Measurements from ENCODE around the gene SYTL2. TPM values are rescaled to one million over a fixed set of nuclear protein-coding genes. Genes with fewer than 3 reads are reported as not detected.
"Not testable (repeated sequence)": the region's sequence is repeated elsewhere in the genome, so short reads cannot be mapped to it uniquely, and the experiment has no call there.

The SYTL2 gene
- total RNA-seq, 1 experiment from 2014 or later: 2.1 TPM

DNA sequence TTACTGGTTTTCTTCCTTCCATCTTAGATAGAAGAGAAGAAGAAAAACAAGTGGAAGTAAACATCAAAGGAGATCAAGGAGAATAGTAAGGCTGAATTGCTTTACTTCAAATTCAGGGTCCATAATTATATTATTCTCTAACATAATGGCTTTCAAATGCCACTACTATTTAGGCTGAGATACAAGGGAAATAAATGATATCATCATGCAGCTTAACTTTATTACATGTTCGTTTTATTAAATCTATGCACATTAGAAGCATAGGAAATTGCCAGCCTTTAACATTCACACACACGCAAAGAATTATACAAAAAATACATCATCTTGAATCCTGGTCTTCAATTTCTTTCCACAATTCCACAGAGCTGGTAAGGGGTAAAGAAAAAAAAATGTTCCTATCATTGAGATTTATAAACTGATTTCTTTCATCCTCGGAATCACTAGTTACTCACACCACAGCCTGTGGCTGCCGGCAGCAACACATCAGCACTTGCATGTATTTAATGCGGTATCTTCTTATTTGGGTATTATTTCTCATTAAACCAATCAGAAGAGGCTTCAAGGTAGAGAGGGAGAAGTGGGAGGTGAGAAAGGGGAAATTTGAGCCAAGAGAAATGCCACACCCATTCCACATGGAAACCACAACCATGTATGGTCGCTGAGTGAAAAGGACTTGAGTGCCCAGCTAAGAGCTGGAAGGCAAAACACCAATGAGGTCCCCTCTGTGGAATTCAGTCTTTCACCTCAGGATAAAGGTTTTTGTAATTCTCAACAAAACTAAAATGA lies 26.3 kb downstream of the SYTL2 start:
- TF ChIP-seq, protein P1, sequence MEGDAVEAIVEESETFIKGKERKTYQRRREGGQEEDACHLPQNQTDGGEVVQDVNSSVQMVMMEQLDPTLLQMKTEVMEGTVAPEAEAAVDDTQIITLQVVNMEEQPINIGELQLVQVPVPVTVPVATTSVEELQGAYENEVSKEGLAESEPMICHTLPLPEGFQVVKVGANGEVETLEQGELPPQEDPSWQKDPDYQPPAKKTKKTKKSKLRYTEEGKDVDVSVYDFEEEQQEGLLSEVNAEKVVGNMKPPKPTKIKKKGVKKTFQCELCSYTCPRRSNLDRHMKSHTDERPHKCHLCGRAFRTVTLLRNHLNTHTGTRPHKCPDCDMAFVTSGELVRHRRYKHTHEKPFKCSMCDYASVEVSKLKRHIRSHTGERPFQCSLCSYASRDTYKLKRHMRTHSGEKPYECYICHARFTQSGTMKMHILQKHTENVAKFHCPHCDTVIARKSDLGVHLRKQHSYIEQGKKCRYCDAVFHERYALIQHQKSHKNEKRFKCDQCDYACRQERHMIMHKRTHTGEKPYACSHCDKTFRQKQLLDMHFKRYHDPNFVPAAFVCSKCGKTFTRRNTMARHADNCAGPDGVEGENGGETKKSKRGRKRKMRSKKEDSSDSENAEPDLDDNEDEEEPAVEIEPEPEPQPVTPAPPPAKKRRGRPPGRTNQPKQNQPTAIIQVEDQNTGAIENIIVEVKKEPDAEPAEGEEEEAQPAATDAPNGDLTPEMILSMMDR (IDR thresholded peaks at IDR 0.05; ENCODE audit: unreplicated experiment): no peak
- Mint-ChIP-seq H3K27me3 (ENCODE audit: insufficient read depth, unreplicated experiment) (no peaks in the 10 kb centered on the region), H3K36me3 (ENCODE audit: insufficient read depth, unreplicated experiment) (no peaks in the 10 kb centered on the region), H3K27ac (ENCODE audit: low read depth, unreplicated experiment) (no peak overlapping the region), H3K9me3 (ENCODE audit: unreplicated experiment) (no peaks in the 10 kb centered on the region), H3K4me3 (ENCODE audit: unreplicated experiment) (no peak overlapping the region), H3K4me1 (ENCODE audit: insufficient read depth, unreplicated experiment) (peaks cover 23% of the 10 kb centered on the region)
- CTCF ChIA-PET: interaction anchor here (0.7 to 1.7 kb wide), 3 partner anchors 9 to 113 kb away, joined by 4 to 5 read pairs (median 5); no protein-coding TSS in a partner anchor
- BruUV-seq (replicated peaks): no TSS peak
- POLR2A ChIA-PET: interaction anchor here (0.7 kb wide), 1 partner anchor 12 kb away, joined by 3 read pairs; no protein-coding TSS in a partner anchor
- intact Hi-C loops (cut with micrococcal nuclease): no loop called here
- peak; percentile 41 for DNase-seq (ENCODE audit: unreplicated experiment)

- TF ChIP-seq, protein P1 (IDR thresholded peaks at IDR 0.05; ENCODE audit: unreplicated experiment): no peak
- intact Hi-C loops (cut with micrococcal nuclease): no loop called here
- no peaks in the 10 kb centered on the region for H3K36me3 Mint-ChIP-seq (ENCODE audit: insufficient read depth, unreplicated experiment)
- no peak for DNase-seq (ENCODE audit: unreplicated experiment)
- BruUV-seq (replicated peaks): no TSS peak
- H3K4me3 Mint-ChIP-seq (ENCODE audit: unreplicated experiment): no peak overlapping the region
- H3K4me1 Mint-ChIP-seq (ENCODE audit: insufficient read depth, unreplicated experiment): peaks cover 24% of the 10 kb centered on the region
- ChIA-PET CTCF (no interaction called here), POLR2A (no interaction called here)
- H3K27me3 Mint-ChIP-seq (ENCODE audit: insufficient read depth, unreplicated experiment): no peaks in the 10 kb centered on the region
- H3K9me3 Mint-ChIP-seq (ENCODE audit: unreplicated experiment): no peaks in the 10 kb centered on the region
- H3K27ac Mint-ChIP-seq (ENCODE audit: low read depth, unreplicated experiment): no peak overlapping the region
Measured at GRCh38 chr11:85783758-85784157, 27.2 kb downstream of the SYTL2 start.

GRCh38 chr11:85780780-85781517 lies 30.0 kb downstream of the SYTL2 start:
- peaks cover 21% of the 10 kb centered on the region for H3K4me1 Mint-ChIP-seq (ENCODE audit: insufficient read depth, unreplicated experiment)
- CTCF ChIA-PET: interaction anchor here (0.5 kb wide), 1 partner anchor 62 kb away, joined by 3 read pairs; no protein-coding TSS in a partner anchor
- POLR2A ChIA-PET; BruUV-seq (replicated peaks); intact Hi-C loops (cut with micrococcal nuclease); DNase-seq (ENCODE audit: unreplicated experiment); H3K27me3 Mint-ChIP-seq (ENCODE audit: insufficient read depth, unreplicated experiment); H3K9me3 Mint-ChIP-seq (ENCODE audit: unreplicated experiment); H3K27ac Mint-ChIP-seq (ENCODE audit: low read depth, unreplicated experiment); H3K4me3 Mint-ChIP-seq (ENCODE audit: unreplicated experiment); H3K36me3 Mint-ChIP-seq (ENCODE audit: insufficient read depth, unreplicated experiment): not testable (repeated sequence)

- H3K36me3 Mint-ChIP-seq (ENCODE audit: insufficient read depth, unreplicated experiment): no peaks in the 10 kb centered on the region
- no peaks in the 10 kb centered on the region for H3K27me3 Mint-ChIP-seq (ENCODE audit: insufficient read depth, unreplicated experiment)
- no peak overlapping the region for H3K4me3 Mint-ChIP-seq (ENCODE audit: unreplicated experiment)
- no TSS peak for BruUV-seq (replicated peaks)
- DNase-seq (ENCODE audit: unreplicated experiment): no peak
- peaks cover 21% of the 10 kb centered on the region for H3K4me1 Mint-ChIP-seq (ENCODE audit: insufficient read depth, unreplicated experiment)
- H3K27ac Mint-ChIP-seq (ENCODE audit: low read depth, unreplicated experiment): peak overlapping the region; percentile 2
- CTCF ChIA-PET: interaction anchor here (0.5 to 0.6 kb wide), 2 partner anchors 30 to 63 kb away, joined by 3 read pairs; no protein-coding TSS in a partner anchor
- H3K9me3 Mint-ChIP-seq (ENCODE audit: unreplicated experiment): no peaks in the 10 kb centered on the region
- intact Hi-C loops (cut with micrococcal nuclease): no loop called here
- TF ChIP-seq, protein P1 (IDR thresholded peaks at IDR 0.05; ENCODE audit: unreplicated experiment): no peak
- POLR2A ChIA-PET: no interaction called here
Measured at GRCh38 chr11:85779956-85780640, 30.8 kb downstream of the SYTL2 start.

GRCh38 chr11:85777603-85777972 lies 33.4 kb downstream of the SYTL2 start:
- DNase-seq (ENCODE audit: unreplicated experiment); CTCF ChIA-PET; POLR2A ChIA-PET; H3K9me3 Mint-ChIP-seq (ENCODE audit: unreplicated experiment); BruUV-seq (replicated peaks); H3K27ac Mint-ChIP-seq (ENCODE audit: low read depth, unreplicated experiment); H3K36me3 Mint-ChIP-seq (ENCODE audit: insufficient read depth, unreplicated experiment); intact Hi-C loops (cut with micrococcal nuclease); H3K4me3 Mint-ChIP-seq (ENCODE audit: unreplicated experiment); H3K27me3 Mint-ChIP-seq (ENCODE audit: insufficient read depth, unreplicated experiment): not testable (repeated sequence)
- peaks cover 21% of the 10 kb centered on the region for H3K4me1 Mint-ChIP-seq (ENCODE audit: insufficient read depth, unreplicated experiment)
